HTERT RPE-1 (cell line): ENCODE data around the gene PLAAT2.
"Not testable (repeated sequence)": the region's sequence is repeated elsewhere in the genome, so short reads cannot be mapped to it uniquely, and the experiment has no call there.

Experiments
- in situ Hi-C: fragments of 300-500 bp; cut with MboI; formaldehyde crosslinking; loops from 4 replicates; pipeline ENCODE4 v1.14.3; 2020; ENCODE audit warnings: low sequenced_read_pairs

PLAAT2 gene

GRCh38 chr11:63581224-63581623, 18.0 kb upstream of the PLAAT2 start:
- in situ Hi-C loops = not testable (repeated sequence)

- in situ Hi-C loops = not testable (repeated sequence)
Measured at GRCh38 chr11:63578882-63579281, 15.7 kb upstream of the PLAAT2 start.

- in situ Hi-C loops = no loop called here
Measured at GRCh38 chr11:63574856-63575602, 11.8 kb upstream of the PLAAT2 start.

- in situ Hi-C loops = no loop called here
Measured at GRCh38 chr11:63573881-63574855, 11.0 kb upstream of the PLAAT2 start.

GRCh38 chr11:63572026-63572688, 9.0 kb upstream of the PLAAT2 start:
- in situ Hi-C loops = no loop called here

GRCh38 chr11:63569570-63569969, 6.4 kb upstream of the PLAAT2 start:
- in situ Hi-C loops = no loop called here

GRCh38 chr11:63567044-63567840, 4.1 kb upstream of the PLAAT2 start:
- in situ Hi-C loops = no loop called here

GRCh38 chr11:63564784-63565350, 1.7 kb upstream of the PLAAT2 start:
- in situ Hi-C loops = no loop called here

GRCh38 chr11:63564056-63564774, 1.0 kb upstream of the PLAAT2 start:
- in situ Hi-C loops = no loop called here

- in situ Hi-C loops = no loop called here
Measured at GRCh38 chr11:63560506-63561180, 2.5 kb downstream of the PLAAT2 start.

GRCh38 chr11:63558459-63559157, 4.6 kb downstream of the PLAAT2 start:
- in situ Hi-C loops = no loop called here

GRCh38 chr11:63557570-63557969, 5.6 kb downstream of the PLAAT2 start:
- in situ Hi-C loops = no loop called here

GRCh38 chr11:63556404-63557013, 6.7 kb downstream of the PLAAT2 start:
- in situ Hi-C loops = no loop called here

- in situ Hi-C loops = no loop called here
Measured at GRCh38 chr11:63554877-63555223, 8.3 kb downstream of the PLAAT2 start.

- in situ Hi-C loops = no loop called here
Measured at GRCh38 chr11:63553759-63554158, 9.4 kb downstream of the PLAAT2 start.

GRCh38 chr11:63552921-63553320, 10.3 kb downstream of the PLAAT2 start:
- in situ Hi-C loops = no loop called here

- in situ Hi-C loops = no loop called here
Measured at GRCh38 chr11:63551889-63552266, 11.3 kb downstream of the PLAAT2 start.
